Prostate gland (tissue), 2 donors: ENCODE results near the gene SCAF11.

Experiments
- POLR2A ChIP-seq: fragments of 450-650 bp; IDR thresholded peaks from one replicate; pipeline ENCODE4 v1.6.1; 2016; ENCODE audit warnings: antibody characterized with exemption, mild to moderate bottlenecking
- TF ChIP-seq, protein P1 (sequence below), 4 experiments: fragments of 200-600 bp in 2 of 4; fragments of 450-650 bp in 2 of 4; sonication (generic) in 2 of 4; IDR thresholded peaks; 1 replicate in 3 of 4; 2 replicates in 1 of 4; pipeline ENCODE4 v1.5.1; 2016 to 2019; ENCODE audit warnings: antibody characterized with exemption in 4 of 4, mild to moderate bottlenecking in 2 of 4, moderate library complexity in 2 of 4

DNA sequence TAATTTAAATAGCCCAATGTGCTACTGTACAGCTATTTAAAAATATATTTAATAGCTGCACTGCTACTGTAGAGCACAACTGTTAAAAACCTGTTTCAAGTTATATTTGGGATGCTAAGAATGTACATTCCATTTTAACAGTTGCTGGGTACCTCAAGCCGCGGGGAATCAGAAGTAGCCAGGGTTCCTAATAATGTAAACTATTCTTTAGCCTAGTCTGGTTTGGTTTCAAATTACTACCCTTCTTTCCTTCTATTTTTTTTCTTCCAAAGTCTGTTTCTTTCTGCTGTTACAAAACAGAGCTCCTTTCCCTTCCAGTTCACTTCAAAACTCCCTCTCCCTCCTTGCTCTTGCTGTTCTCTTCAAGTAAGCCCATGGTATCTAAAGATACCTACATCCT is 21.3 kb downstream of the SCAF11 start:
- TF ChIP-seq, protein P1, sequence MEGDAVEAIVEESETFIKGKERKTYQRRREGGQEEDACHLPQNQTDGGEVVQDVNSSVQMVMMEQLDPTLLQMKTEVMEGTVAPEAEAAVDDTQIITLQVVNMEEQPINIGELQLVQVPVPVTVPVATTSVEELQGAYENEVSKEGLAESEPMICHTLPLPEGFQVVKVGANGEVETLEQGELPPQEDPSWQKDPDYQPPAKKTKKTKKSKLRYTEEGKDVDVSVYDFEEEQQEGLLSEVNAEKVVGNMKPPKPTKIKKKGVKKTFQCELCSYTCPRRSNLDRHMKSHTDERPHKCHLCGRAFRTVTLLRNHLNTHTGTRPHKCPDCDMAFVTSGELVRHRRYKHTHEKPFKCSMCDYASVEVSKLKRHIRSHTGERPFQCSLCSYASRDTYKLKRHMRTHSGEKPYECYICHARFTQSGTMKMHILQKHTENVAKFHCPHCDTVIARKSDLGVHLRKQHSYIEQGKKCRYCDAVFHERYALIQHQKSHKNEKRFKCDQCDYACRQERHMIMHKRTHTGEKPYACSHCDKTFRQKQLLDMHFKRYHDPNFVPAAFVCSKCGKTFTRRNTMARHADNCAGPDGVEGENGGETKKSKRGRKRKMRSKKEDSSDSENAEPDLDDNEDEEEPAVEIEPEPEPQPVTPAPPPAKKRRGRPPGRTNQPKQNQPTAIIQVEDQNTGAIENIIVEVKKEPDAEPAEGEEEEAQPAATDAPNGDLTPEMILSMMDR (IDR thresholded peaks at IDR 0.05) = no peak
- TF ChIP-seq POLR2A = no peak
